Right lobe of liver (tissue), 6 donors: ENCODE results near the gene GLB1L2. TPM values are rescaled to one million over a fixed set of nuclear protein-coding genes. Genes with fewer than 3 reads are reported as not detected.

Experiments used
- ATAC-seq, 4 donors: fragments of 200-7000 bp; cut with Tn5 transposase; one replicate each; pipeline ENCODE4 v1.9.1; 2020; ENCODE audit warnings: mild to moderate bottlenecking in 4 of 4, moderate library complexity in 4 of 4
- DNase-seq, 3 donors: peaks; one replicate each; pipeline ENCODE4 v3.0.0-alpha.2; 2020
- H3K27ac ChIP-seq, 3 donors: fragments of 200-600 bp; one replicate each; pipeline ENCODE4 v1.8.0; 2022
- H3K27me3 ChIP-seq, 2 donors: fragments of 200-600 bp; one replicate each; pipeline ENCODE4 v1.8.0; 2022
- H3K36me3 ChIP-seq, 4 donors: fragments of 200-600 bp; sonication (generic) in 1 of 4; one replicate each; pipeline versions ENCODE4 v1.5.1 to v1.8.0; 2017 to 2022; ENCODE audit warnings: control low read depth in 1 of 4
- H3K4me1 ChIP-seq, 4 donors: fragments of 200-600 bp; sonication (generic) in 1 of 4; one replicate each; pipeline versions ENCODE4 v1.5.1 to v1.8.0; 2017 to 2022; ENCODE audit warnings: control low read depth in 1 of 4
- H3K4me3 ChIP-seq, 3 donors: fragments of 200-600 bp; one replicate each; pipeline ENCODE4 v1.8.0; 2022
- H3K9me3 ChIP-seq, 4 donors: fragments of 200-600 bp; sonication (generic) in 1 of 4; one replicate each; pipeline versions ENCODE4 v1.5.1 to v1.8.0; 2017 to 2022; ENCODE audit warnings: control low read depth in 1 of 4
- POLR2A ChIP-seq: fragments of 450-650 bp; IDR thresholded peaks from one replicate; pipeline ENCODE4 v1.6.1; 2017; ENCODE audit warnings: antibody characterized with exemption, mild to moderate bottlenecking
- WGBS: methylation state at CpG from one replicate; pipeline ENCODE4 v1.1.6; 2018; ENCODE audit warnings: low coverage, low lambda C conversion rate; ENCODE audit not compliant: insufficient coverage; ENCODE audit errors: missing lambda C conversion rate; 5-methylcytosine and 5-hydroxymethylcytosine counted together
- intact Hi-C, 2 donors: fragments of 100-400 bp; cut with DNase I; formaldehyde crosslinking; loops; one replicate each; pipeline versions ENCODE4 v1.11.2 to v1.14.1; 2022
- total RNA-seq, 6 experiments: library from RNA; depleted of rRNA in 2 of 6; stranded (reverse); fragments of >200 nt in 2 of 6; fragmentation: NEBNext Ultra II Directional in 3 of 6; extraction: Animal tissue kit (Norgen Biotek cat#: 25700) in 3 of 6; gene quantifications; one replicate each; pipeline versions ENCODE4 v1.1.0 to v1.2.4, GENCODE V29; 2016 to 2023
- TF ChIP-seq, protein P1 (sequence below), 4 donors: fragments of 200-600 bp in 3 of 4; fragments of 450-650 bp in 1 of 4; IDR thresholded peaks; one replicate each; pipeline versions ENCODE4 v1.5.1 to v1.8.0; 2016 to 2022; ENCODE audit warnings: antibody characterized with exemption in 4 of 4, mild to moderate bottlenecking in 2 of 4
- donor health status: DM: no; HTN: yes; CAD: no.
- donor health status: DM: no; HTN: no; CAD: no.
- donor health status: DM: no; HTN: no; CAD: no.
- donor health status: DM: no; HTN: yes; CAD: no.
- donor health status: DM: no; HTN: yes; CAD: no.

Gene GLB1L2
- total RNA-seq, 6 experiments from 2014 or later, result 0.12 to 0.68 (median 0.55) TPM

GRCh38 chr11:134312223-134312622 is 19.6 kb upstream of the GLB1L2 start:
- DNase-seq (no peak), ATAC-seq (no peak)
- TF ChIP-seq, protein P1, sequence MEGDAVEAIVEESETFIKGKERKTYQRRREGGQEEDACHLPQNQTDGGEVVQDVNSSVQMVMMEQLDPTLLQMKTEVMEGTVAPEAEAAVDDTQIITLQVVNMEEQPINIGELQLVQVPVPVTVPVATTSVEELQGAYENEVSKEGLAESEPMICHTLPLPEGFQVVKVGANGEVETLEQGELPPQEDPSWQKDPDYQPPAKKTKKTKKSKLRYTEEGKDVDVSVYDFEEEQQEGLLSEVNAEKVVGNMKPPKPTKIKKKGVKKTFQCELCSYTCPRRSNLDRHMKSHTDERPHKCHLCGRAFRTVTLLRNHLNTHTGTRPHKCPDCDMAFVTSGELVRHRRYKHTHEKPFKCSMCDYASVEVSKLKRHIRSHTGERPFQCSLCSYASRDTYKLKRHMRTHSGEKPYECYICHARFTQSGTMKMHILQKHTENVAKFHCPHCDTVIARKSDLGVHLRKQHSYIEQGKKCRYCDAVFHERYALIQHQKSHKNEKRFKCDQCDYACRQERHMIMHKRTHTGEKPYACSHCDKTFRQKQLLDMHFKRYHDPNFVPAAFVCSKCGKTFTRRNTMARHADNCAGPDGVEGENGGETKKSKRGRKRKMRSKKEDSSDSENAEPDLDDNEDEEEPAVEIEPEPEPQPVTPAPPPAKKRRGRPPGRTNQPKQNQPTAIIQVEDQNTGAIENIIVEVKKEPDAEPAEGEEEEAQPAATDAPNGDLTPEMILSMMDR (IDR thresholded peaks at IDR 0.05), result no peak
- no peak for TF ChIP-seq POLR2A
- Histone ChIP-seq H3K4me1 (no peaks in the 10 kb centered on the region), H3K4me3 (no peak overlapping the region), H3K36me3 (no peaks in the 10 kb centered on the region), H3K27me3 (no peaks in the 10 kb centered on the region), H3K9me3 (no peaks in the 10 kb centered on the region), H3K27ac (no peak overlapping the region)
- 80% methylated on average over 6 of the region's 12 CpGs for WGBS
- intact Hi-C loops, result no loop called here

GRCh38 chr11:134312807-134313206 is 19.0 kb upstream of the GLB1L2 start:
- Histone ChIP-seq H3K27ac (no peak overlapping the region), H3K36me3 (no peaks in the 10 kb centered on the region), H3K4me1 (no peaks in the 10 kb centered on the region), H3K4me3 (no peak overlapping the region), H3K9me3 (no peaks in the 10 kb centered on the region), H3K27me3 (no peaks in the 10 kb centered on the region)
- WGBS, result 67% methylated on average over 1 of the region's 5 CpGs
- TF ChIP-seq, protein P1 (IDR thresholded peaks at IDR 0.05), result no peak
- TF ChIP-seq POLR2A, result no peak
- intact Hi-C loops, result no loop called here
- peak in 1 of 4 donors; percentile 21 for ATAC-seq
- DNase-seq, result no peak

DNA sequence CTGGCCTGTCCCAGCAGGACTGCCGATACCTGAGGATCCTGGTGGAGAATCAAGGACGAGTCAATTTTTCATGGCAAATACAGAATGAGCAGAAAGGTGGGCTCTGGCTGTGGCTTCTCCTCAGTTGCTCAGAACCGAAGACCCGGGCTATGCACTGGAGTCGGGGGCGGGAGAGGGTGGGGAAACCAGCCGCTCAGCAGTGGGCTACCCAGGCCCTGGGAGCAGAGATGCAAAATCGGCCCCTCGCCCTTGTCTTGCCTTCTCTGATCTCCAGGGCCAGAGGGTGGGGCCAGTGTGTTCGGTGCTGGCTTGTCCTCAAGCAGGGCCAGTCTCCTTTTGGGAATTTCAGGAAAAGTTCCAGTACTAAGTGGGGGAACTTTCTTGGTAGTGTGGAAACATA is 18.4 kb upstream of the GLB1L2 start:
- ATAC-seq (no peak), DNase-seq (no peak)
- no CpG with 5 or more reads among the region's 10 CpGs for WGBS

DNA sequence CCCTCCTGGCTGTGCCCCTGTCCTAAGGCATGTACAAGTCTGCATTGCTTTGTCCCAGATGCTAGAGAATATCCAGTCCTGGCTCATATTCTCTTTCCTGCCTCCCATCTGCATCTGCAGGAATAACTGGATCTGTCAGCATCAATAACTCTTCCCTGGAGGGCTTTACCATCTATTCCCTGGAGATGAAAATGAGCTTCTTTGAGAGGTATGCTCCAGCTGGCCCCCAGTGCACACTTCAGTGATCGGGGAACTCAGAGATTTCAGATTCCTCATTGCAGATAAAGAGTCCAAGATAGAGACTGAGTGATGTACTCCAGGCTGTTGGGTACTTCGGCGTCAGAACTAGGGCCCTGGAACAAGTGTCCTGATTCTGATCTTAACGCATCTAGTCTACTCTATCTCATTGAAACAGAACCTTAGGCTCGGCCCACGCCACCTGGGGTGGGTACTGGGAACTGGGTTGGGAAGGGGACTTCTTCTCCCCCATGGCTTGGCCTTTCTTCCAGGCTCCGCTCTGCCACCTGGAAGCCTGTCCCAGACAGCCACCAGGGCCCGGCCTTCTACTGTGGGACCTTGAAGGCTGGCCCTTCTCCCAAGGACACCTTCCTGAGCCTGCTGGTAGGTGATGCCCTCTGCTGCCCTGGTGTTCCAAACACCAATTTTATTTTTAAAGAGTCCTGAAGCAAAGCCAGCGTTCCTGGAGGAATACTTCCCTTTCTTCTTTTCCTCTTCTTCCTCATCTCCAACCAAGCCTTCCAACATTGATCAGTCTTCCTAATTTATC is 17.8 kb upstream of the GLB1L2 start:
- 84% methylated on average over 3 of the region's 9 CpGs for WGBS
- Histone ChIP-seq H3K4me3 (no peak overlapping the region), H3K36me3 (no peaks in the 10 kb centered on the region), H3K27ac (no peak overlapping the region), H3K27me3 (no peaks in the 10 kb centered on the region), H3K4me1 (no peaks in the 10 kb centered on the region), H3K9me3 (no peaks in the 10 kb centered on the region)
- TF ChIP-seq, protein P1 (IDR thresholded peaks at IDR 0.05), result no peak
- TF ChIP-seq POLR2A, result no peak
- ATAC-seq, result peak in 2 of 4 donors; percentile 21 to 61
- no peak for DNase-seq
- intact Hi-C loops, result no loop called here

More for the DNA sequence above, 18.4 kb upstream of the GLB1L2 start:
- Histone ChIP-seq H3K4me3 (no peak overlapping the region), H3K27me3 (no peaks in the 10 kb centered on the region), H3K9me3 (no peaks in the 10 kb centered on the region), H3K27ac (no peak overlapping the region), H3K36me3 (no peaks in the 10 kb centered on the region), H3K4me1 (no peaks in the 10 kb centered on the region)
- intact Hi-C loops, result no loop called here
- TF ChIP-seq POLR2A, result no peak
- TF ChIP-seq, protein P1 (IDR thresholded peaks at IDR 0.05), result no peak
